Keratinocyte (primary cell): ENCODE results near the gene EIF1AD. TPM values are rescaled to one million over a fixed set of nuclear protein-coding genes. Genes with fewer than 3 reads are reported as not detected.
A peak's percentile ranks its signal among the peaks of the same experiment; 100 is the strongest.

Experiments
- DNase-seq: peaks from one replicate; pipeline ENCODE4 v3.0.0-alpha.2; 2011; ENCODE audit warnings: low read depth, missing footprints, low spot score
- FAIRE-seq: peaks from 2 replicates; lab custom pipeline; 2011; peaks lifted over from hg19 to GRCh38; lab: Jason Lieb, UNC
- H2AFZ ChIP-seq: 2 replicates; pipeline ENCODE4 v1.6.0; 2012; ENCODE audit warnings: low read length, control low read depth, inconsistent platforms; ENCODE audit not compliant: control insufficient read depth
- H3K27ac ChIP-seq: 2 replicates; pipeline ENCODE4 v1.5.1; 2011; ENCODE audit warnings: low read length; ENCODE audit not compliant: control insufficient read depth, insufficient read depth
- H3K27me3 ChIP-seq: 3 replicates; pipeline ENCODE4 v1.6.0; 2011; ENCODE audit warnings: low read length; ENCODE audit not compliant: control insufficient read depth, insufficient read depth; ENCODE audit errors: extremely low read depth
- H3K36me3 ChIP-seq, 2 experiments: 2 replicates in 1 of 2; 3 replicates in 1 of 2; pipeline ENCODE4 v1.5.1; 2011; ENCODE audit warnings: low read length in 2 of 2, mild to moderate bottlenecking in 1 of 2; ENCODE audit not compliant: control insufficient read depth in 2 of 2, insufficient read depth in 2 of 2; ENCODE audit errors: extremely low read depth in 1 of 2
- H3K4me1 ChIP-seq: 3 replicates; pipeline ENCODE4 v1.5.1; 2011; ENCODE audit warnings: low read length; ENCODE audit not compliant: control insufficient read depth, insufficient read depth; ENCODE audit errors: extremely low read depth
- H3K4me2 ChIP-seq: 3 replicates; pipeline ENCODE4 v1.6.0; 2011; ENCODE audit warnings: low read depth, low read length; ENCODE audit not compliant: control insufficient read depth, insufficient read depth; ENCODE audit errors: extremely low read depth
- H3K4me3 ChIP-seq, 3 experiments: fragments of 200-600 bp in 1 of 3; sonication (generic) in 1 of 3; 2 replicates in 2 of 3; 3 replicates in 1 of 3; pipeline ENCODE4 v1.5.1; 2011 to 2016; ENCODE audit warnings: low read length in 3 of 3, mild to moderate bottlenecking in 3 of 3, control low read depth in 2 of 3, inconsistent platforms in 1 of 3, low read depth in 1 of 3, mixed read lengths in 1 of 3, mixed run types in 1 of 3, moderate library complexity in 1 of 3; ENCODE audit not compliant: control insufficient read depth in 2 of 3, insufficient read depth in 2 of 3; ENCODE audit errors: extremely low read depth in 1 of 3
- H3K79me2 ChIP-seq: 2 replicates; pipeline ENCODE4 v1.6.0; 2012; ENCODE audit warnings: low read length; ENCODE audit not compliant: control insufficient read depth, insufficient read depth
- H3K9ac ChIP-seq: 3 replicates; pipeline ENCODE4 v1.6.0; 2011; ENCODE audit warnings: low read length; ENCODE audit not compliant: control insufficient read depth, insufficient read depth; ENCODE audit errors: extremely low read depth
- H3K9me1 ChIP-seq: 3 replicates; pipeline ENCODE4 v1.6.0; 2011; ENCODE audit warnings: low read length; ENCODE audit not compliant: control insufficient read depth, insufficient read depth; ENCODE audit errors: extremely low read depth
- H3K9me3 ChIP-seq: 2 replicates; pipeline ENCODE4 v1.5.1; 2012; ENCODE audit warnings: low read depth, low read length; ENCODE audit not compliant: control insufficient read depth
- H4K20me1 ChIP-seq: 3 replicates; pipeline ENCODE4 v1.6.0; 2011; ENCODE audit warnings: low read length; ENCODE audit not compliant: control insufficient read depth, insufficient read depth; ENCODE audit errors: extremely low read depth
- CTCF ChIP-seq, 3 experiments: IDR thresholded peaks in 1 of 3; conservative IDR thresholded peaks in 1 of 3; optimal IDR thresholded peaks in 1 of 3; 2 replicates in 2 of 3; 3 replicates in 1 of 3; pipeline versions ENCODE3 to v1.5.1; 2011; ENCODE audit warnings: low read length in 3 of 3, mild to moderate bottlenecking in 3 of 3, moderate library complexity in 2 of 3, control low read depth in 1 of 3, inconsistent platforms in 1 of 3; ENCODE audit not compliant: insufficient read depth in 2 of 3; ENCODE audit errors: extremely low read depth in 1 of 3
- EZH2 ChIP-seq: IDR thresholded peaks from one replicate; pipeline ENCODE4 v1.6.1; 2012; ENCODE audit warnings: inconsistent platforms, mild to moderate bottlenecking, low read length, moderate library complexity
- dilution Hi-C: fragments of 300-500 bp; cut with MboI; formaldehyde crosslinking; loops from one replicate; pipeline ENCODE4 v1.7.0; 2020; ENCODE audit warnings: low sequenced_read_pairs; ENCODE audit not compliant: extremely low pct_ligation_motif_present
- polyA plus RNA-seq, 5 experiments: library from polyadenylated mRNA; depleted of rRNA in 3 of 5; stranded (reverse) in 3 of 5; stranded (forward) in 1 of 5; unstranded in 1 of 5; fragments of >200 nt; gene quantifications; 1 replicate in 1 of 5; 2 replicates in 3 of 5; 3 replicates in 1 of 5; pipeline versions ENCODE4 v1.2.1 to v1.2.3, GENCODE V29; 2011 to 2012; ENCODE audit warnings: missing spikeins in 2 of 5, low read depth in 1 of 5, low replicate concordance in 1 of 5

EIF1AD gene
- polyA plus RNA-seq, 1 donor (not counting 4 experiments of a cell fraction or from before 2014, with no cell fraction given): 29.6 TPM

- FAIRE-seq: no peak
- no peak overlapping the region for H2AFZ ChIP-seq
- no peak overlapping the region for H3K9ac ChIP-seq
- peaks cover 9% of the 10 kb centered on the region for H3K4me1 ChIP-seq
- H3K9me3 ChIP-seq: no peaks in the 10 kb centered on the region
- dilution Hi-C loops: no loop called here
- no peaks in the 10 kb centered on the region for H4K20me1 ChIP-seq
- no peak for TF ChIP-seq CTCF (optimal IDR thresholded peaks at IDR 0.05 in 1 of 3, IDR thresholded peaks at IDR 0.05 in 1 of 3, conservative IDR thresholded peaks at IDR 0.05 in 1 of 3; ENCODE audit: extremely low read depth in 1 of 3, insufficient read depth in 2 of 3, low read length in 3 of 3)
- TF ChIP-seq EZH2: no peak
- H3K79me2 ChIP-seq: no peaks in the 10 kb centered on the region
- no peaks in the 10 kb centered on the region for H3K27me3 ChIP-seq
- peaks cover 3% of the 10 kb centered on the region for H3K9me1 ChIP-seq
- no peak overlapping the region for H3K4me2 ChIP-seq
- no peak overlapping the region for H3K4me3 ChIP-seq
- peaks cover 12 to 29% of the 10 kb centered on the region in 2 experiments for H3K36me3 ChIP-seq
- DNase-seq: no peak
- H3K27ac ChIP-seq: no peak overlapping the region
Measured at GRCh38 chr11:65972116-65972515, 29.8 kb downstream of the EIF1AD start.

- H3K4me2 ChIP-seq: no peak overlapping the region
- H4K20me1 ChIP-seq: no peaks in the 10 kb centered on the region
- H2AFZ ChIP-seq: no peak overlapping the region
- H3K79me2 ChIP-seq: peaks cover 8% of the 10 kb centered on the region
- no peak overlapping the region for H3K27ac ChIP-seq
- no peaks in the 10 kb centered on the region for H3K27me3 ChIP-seq
- H3K36me3 ChIP-seq: peaks cover 23 to 34% of the 10 kb centered on the region in 2 experiments
- DNase-seq: no peak
- TF ChIP-seq EZH2: no peak
- TF ChIP-seq CTCF (optimal IDR thresholded peaks at IDR 0.05 in 1 of 3, IDR thresholded peaks at IDR 0.05 in 1 of 3, conservative IDR thresholded peaks at IDR 0.05 in 1 of 3; ENCODE audit: extremely low read depth in 1 of 3, insufficient read depth in 2 of 3, low read length in 3 of 3): peak in 1 of 3 experiments; percentile 17
- no peak overlapping the region for H3K4me3 ChIP-seq
- no peaks in the 10 kb centered on the region for H3K9me3 ChIP-seq
- H3K9me1 ChIP-seq: peaks cover 3% of the 10 kb centered on the region
- H3K4me1 ChIP-seq: peaks cover 9% of the 10 kb centered on the region
- no peak for FAIRE-seq
- dilution Hi-C loops: no loop called here
- H3K9ac ChIP-seq: no peak overlapping the region
Measured at GRCh38 chr11:65968600-65969482, 33.1 kb downstream of the EIF1AD start.
